OCI-LY7 (cell line): ENCODE results near the gene GMDS.

Source experiments
- EZH2phosphoT487 ChIP-seq: fragments of 200-600 bp; sonication (generic); IDR thresholded peaks from 2 replicates; pipeline ENCODE4 v1.6.1; 2018; ENCODE audit warnings: low read depth, borderline replicate concordance, mild to moderate bottlenecking, mixed run types, antibody characterized with exemption, low read length, moderate library complexity, mixed read lengths
- TF ChIP-seq, protein P1 (sequence below): fragments of 200-600 bp; sonication (generic); conservative IDR thresholded peaks from 2 replicates; pipeline ENCODE4 v1.5.1; 2014; ENCODE audit warnings: mild to moderate bottlenecking, antibody characterized with exemption, low read length, moderate library complexity, mixed read lengths

DNA sequence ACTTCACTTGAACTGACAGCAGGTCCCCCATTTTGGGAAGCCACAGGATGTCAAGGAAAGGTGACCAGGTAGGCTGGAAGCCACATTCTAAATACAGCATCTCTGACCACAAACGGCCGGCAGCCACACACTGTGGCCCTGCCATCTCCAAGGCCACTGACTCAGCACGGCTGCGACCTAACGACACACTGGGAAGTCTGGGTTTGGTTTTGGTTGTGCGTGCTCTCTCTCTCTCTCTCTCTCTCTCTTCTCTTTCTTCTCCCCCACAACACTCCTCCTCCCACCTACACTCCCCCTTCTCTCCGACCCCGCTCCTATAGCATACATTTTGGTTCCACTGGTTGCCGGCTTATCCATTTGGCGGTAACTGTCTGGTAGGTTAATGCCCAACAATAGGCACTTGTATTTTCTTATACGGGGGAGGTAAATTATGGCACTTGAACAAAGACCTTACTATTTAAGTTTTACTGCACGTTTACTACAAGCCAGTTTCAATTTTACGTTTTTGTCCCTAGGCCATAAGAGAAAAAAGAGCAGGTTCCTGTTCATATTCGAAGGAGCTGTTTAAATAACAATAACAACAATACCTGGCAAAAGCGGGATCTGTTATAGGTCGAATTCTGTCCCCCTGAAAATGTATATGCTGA lies 103.6 kb downstream of the GMDS start:
- TF ChIP-seq, protein P1, sequence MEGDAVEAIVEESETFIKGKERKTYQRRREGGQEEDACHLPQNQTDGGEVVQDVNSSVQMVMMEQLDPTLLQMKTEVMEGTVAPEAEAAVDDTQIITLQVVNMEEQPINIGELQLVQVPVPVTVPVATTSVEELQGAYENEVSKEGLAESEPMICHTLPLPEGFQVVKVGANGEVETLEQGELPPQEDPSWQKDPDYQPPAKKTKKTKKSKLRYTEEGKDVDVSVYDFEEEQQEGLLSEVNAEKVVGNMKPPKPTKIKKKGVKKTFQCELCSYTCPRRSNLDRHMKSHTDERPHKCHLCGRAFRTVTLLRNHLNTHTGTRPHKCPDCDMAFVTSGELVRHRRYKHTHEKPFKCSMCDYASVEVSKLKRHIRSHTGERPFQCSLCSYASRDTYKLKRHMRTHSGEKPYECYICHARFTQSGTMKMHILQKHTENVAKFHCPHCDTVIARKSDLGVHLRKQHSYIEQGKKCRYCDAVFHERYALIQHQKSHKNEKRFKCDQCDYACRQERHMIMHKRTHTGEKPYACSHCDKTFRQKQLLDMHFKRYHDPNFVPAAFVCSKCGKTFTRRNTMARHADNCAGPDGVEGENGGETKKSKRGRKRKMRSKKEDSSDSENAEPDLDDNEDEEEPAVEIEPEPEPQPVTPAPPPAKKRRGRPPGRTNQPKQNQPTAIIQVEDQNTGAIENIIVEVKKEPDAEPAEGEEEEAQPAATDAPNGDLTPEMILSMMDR, result no peak
- TF ChIP-seq EZH2phosphoT487, result no peak
